ENCODE data around the gene SCN1A. TPM values are rescaled to one million over a fixed set of nuclear protein-coding genes. Genes with fewer than 3 reads are reported as not detected.
A peak's percentile ranks its signal among the peaks of the same experiment; 100 is the strongest.

The SCN1A gene
- polyA plus RNA-seq, 1 of the 3 experiments (the other 2 are of a cell fraction) = not detected

DNA sequence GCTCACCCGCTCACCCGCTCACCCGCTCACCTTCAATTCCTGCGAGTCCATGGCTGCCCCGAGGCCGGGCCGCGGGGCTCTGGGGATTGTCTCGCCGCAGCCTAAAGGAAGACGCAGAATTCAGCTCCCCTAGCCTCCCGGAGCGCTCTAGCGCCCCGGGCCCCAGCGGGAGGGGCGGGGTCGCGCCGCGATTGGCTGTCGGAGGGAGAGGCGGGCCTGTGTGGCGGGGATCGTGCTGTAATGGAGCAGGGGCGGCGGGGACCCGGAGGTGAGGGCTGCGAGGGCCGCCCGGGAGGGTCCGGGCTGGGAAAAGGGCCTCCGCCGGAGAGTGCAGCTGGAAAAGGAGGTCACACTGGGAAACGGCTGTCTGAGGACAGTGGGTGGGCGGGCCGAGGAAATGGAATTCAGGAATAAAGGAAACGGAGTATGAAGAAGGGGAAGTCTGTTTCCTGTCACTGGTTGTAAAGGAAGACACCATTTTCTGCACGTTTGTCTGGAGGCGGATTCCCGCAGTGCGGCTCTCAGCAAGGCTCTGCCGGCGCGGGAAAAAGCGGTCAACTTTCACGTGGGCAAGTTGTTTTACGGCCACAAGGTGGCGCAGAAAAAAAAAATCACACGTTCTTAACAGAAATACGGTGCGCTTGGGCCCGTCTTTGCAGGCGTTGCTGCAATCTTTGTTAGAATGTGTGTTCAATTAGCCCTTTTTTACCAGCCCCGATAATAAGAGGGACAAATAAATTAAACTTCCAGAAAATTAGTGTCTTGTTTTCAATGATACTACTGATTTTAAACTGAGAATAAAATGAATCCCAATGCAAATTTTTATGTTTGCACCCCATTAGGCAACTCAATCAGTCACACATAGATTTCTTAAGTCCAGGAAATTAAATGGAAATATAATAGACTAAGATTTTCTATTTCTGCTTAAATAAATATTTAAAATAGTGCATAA, 173.9 kb downstream of the SCN1A start, which contains the start of gene TTC21B (continued):
- TF ChIP-seq, protein P1, sequence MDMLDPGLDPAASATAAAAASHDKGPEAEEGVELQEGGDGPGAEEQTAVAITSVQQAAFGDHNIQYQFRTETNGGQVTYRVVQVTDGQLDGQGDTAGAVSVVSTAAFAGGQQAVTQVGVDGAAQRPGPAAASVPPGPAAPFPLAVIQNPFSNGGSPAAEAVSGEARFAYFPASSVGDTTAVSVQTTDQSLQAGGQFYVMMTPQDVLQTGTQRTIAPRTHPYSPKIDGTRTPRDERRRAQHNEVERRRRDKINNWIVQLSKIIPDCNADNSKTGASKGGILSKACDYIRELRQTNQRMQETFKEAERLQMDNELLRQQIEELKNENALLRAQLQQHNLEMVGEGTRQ (IDR thresholded peaks at IDR 0.05; ENCODE audit: borderline replicate concordance, low read depth, low read length) = no peak
- TF ChIP-seq POLR2AphosphoS5 (IDR thresholded peaks at IDR 0.05; ENCODE audit: low read depth, low read length) = peak; percentile 71
- TF ChIP-seq CHD2 (IDR thresholded peaks at IDR 0.05; ENCODE audit: low read length, partially characterized antibody) = no peak
- TF ChIP-seq, protein P2, sequence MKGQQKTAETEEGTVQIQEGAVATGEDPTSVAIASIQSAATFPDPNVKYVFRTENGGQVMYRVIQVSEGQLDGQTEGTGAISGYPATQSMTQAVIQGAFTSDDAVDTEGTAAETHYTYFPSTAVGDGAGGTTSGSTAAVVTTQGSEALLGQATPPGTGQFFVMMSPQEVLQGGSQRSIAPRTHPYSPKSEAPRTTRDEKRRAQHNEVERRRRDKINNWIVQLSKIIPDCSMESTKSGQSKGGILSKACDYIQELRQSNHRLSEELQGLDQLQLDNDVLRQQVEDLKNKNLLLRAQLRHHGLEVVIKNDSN (IDR thresholded peaks at IDR 0.05; ENCODE audit: borderline replicate concordance, low read depth) = peak; percentile 10; the same call in 1 of the 2 replicates
- no peak for TF ChIP-seq EZH2phosphoT487 (IDR thresholded peaks at IDR 0.05; ENCODE audit: borderline replicate concordance, low read depth)
- TF ChIP-seq FOXJ3 (CRISPR knock-in tag; IDR thresholded peaks at IDR 0.05) = no peak; the same call in 1 of the 2 replicates
- TF ChIP-seq, protein P3, sequence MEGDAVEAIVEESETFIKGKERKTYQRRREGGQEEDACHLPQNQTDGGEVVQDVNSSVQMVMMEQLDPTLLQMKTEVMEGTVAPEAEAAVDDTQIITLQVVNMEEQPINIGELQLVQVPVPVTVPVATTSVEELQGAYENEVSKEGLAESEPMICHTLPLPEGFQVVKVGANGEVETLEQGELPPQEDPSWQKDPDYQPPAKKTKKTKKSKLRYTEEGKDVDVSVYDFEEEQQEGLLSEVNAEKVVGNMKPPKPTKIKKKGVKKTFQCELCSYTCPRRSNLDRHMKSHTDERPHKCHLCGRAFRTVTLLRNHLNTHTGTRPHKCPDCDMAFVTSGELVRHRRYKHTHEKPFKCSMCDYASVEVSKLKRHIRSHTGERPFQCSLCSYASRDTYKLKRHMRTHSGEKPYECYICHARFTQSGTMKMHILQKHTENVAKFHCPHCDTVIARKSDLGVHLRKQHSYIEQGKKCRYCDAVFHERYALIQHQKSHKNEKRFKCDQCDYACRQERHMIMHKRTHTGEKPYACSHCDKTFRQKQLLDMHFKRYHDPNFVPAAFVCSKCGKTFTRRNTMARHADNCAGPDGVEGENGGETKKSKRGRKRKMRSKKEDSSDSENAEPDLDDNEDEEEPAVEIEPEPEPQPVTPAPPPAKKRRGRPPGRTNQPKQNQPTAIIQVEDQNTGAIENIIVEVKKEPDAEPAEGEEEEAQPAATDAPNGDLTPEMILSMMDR (IDR thresholded peaks at IDR 0.05) = peak; percentile 80
- TF ChIP-seq MEF2A (IDR thresholded peaks at IDR 0.05; ENCODE audit: borderline replicate concordance, low read depth) = no peak

DNA sequence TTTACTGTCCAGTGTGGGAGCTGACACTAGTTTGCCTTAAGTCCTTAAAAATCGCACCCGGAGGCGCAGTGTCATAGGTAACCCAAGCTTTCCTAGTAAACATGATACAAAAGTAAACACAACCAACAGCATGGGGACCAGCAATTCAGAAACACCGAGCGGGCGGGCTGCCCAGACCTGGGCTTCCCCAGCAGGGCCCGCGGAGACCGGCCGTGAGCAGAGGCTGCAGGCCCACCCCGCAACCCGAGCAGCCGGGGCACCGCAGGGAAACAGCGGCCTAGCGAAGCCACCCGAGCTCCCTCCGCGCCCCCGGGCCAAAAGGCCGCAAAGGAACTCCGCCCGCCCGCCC, 174.5 kb downstream of the SCN1A start:
- Histone ChIP-seq H3K9me3 (no peaks in the 10 kb centered on the region), H4K20me1 (ENCODE audit: insufficient read depth) (no peaks in the 10 kb centered on the region), H3K4me3 (ENCODE audit: low read depth in 2 of 2, low read length in 1 of 2) (peak overlapping the region; percentile 71 to 85), H3K27ac (ENCODE audit: low read depth in 2 of 2, low read length in 1 of 2) (peak overlapping the region; percentile 80 to 82), H3F3A (replicated peaks; ENCODE audit: insufficient read depth) (no peaks in the 10 kb centered on the region), H2AFZ (ENCODE audit: low read depth) (peak overlapping the region; percentile 76), H3K4me1 (ENCODE audit: control insufficient read depth in 1 of 2, insufficient read depth in 2 of 2, low read depth in 1 of 2, low read length in 1 of 2) (peaks cover 8% of the 10 kb centered on the region in 2 experiments; a peak in 3 of 4 replicates), H3K27me3 (ENCODE audit: insufficient read depth) (no peaks in the 10 kb centered on the region), H3K9me2 (0 out of 2 replicates have a peak, but pooled peaks cover 3% of the 10 kb centered on the region), H3K36me3 (replicated peaks in 1 of 2; ENCODE audit: control insufficient read depth in 1 of 2, insufficient read depth in 2 of 2, low read length in 1 of 2) (peaks cover 12 to 13% of the 10 kb centered on the region in 2 experiments), H3K79me2 (ENCODE audit: insufficient read depth) (peaks cover 44% of the 10 kb centered on the region), H3K4me2 (peak overlapping the region; percentile 85), H3K9ac (peak overlapping the region; percentile 91)
- WGBS (ENCODE audit: low lambda C conversion rate) = 0% methylated on average over 14 of the region's 24 CpGs
- ChIA-PET POLR2A (interaction anchor here (1.0 kb wide), 1 partner anchor 11 kb away, joined by 3 read pairs; no protein-coding TSS in a partner anchor), CTCF (interaction anchor here (0.6 to 5.3 kb wide), 17 partner anchors 12 to 466 kb away, joined by 3 to 44 read pairs (median 4); partner anchors contain the start of gene SCN1A)
- TF ChIP-seq SIN3A (IDR thresholded peaks at IDR 0.05; ENCODE audit: borderline replicate concordance, low read depth, low read length) (no peak), FOSL2 (IDR thresholded peaks at IDR 0.05; ENCODE audit: borderline replicate concordance, low read depth) (no peak), NRF1 (IDR thresholded peaks at IDR 0.05; ENCODE audit: low read depth, low read length) (no peak), RFX5 (IDR thresholded peaks at IDR 0.05; ENCODE audit: low read length) (no peak), JUND (IDR thresholded peaks at IDR 0.05) (no peak), MEF2A (IDR thresholded peaks at IDR 0.05; ENCODE audit: borderline replicate concordance, low read depth) (no peak), GABPA (IDR thresholded peaks at IDR 0.05; ENCODE audit: low read depth) (no peak), FOXM1 (IDR thresholded peaks at IDR 0.05; ENCODE audit: low read depth) (no peak), ELF1 (IDR thresholded peaks at IDR 0.05) (no peak), TEAD4 (IDR thresholded peaks at IDR 0.05; ENCODE audit: borderline replicate concordance, insufficient read depth) (no peak), GATA2 (CRISPR knock-in tag; IDR thresholded peaks at IDR 0.05) (no peak), RAD21 (IDR thresholded peaks at IDR 0.05; ENCODE audit: low read length) (no peak)
- TF ChIP-seq, protein P2 (IDR thresholded peaks at IDR 0.05; ENCODE audit: borderline replicate concordance, low read depth) = no peak
- TF ChIP-seq, protein P4, sequence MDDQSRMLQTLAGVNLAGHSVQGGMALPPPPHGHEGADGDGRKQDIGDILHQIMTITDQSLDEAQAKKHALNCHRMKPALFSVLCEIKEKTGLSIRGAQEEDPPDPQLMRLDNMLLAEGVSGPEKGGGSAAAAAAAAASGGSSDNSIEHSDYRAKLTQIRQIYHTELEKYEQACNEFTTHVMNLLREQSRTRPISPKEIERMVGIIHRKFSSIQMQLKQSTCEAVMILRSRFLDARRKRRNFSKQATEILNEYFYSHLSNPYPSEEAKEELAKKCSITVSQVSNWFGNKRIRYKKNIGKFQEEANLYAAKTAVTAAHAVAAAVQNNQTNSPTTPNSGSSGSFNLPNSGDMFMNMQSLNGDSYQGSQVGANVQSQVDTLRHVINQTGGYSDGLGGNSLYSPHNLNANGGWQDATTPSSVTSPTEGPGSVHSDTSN (IDR thresholded peaks at IDR 0.05) = no peak
- TF ChIP-seq, protein P5, sequence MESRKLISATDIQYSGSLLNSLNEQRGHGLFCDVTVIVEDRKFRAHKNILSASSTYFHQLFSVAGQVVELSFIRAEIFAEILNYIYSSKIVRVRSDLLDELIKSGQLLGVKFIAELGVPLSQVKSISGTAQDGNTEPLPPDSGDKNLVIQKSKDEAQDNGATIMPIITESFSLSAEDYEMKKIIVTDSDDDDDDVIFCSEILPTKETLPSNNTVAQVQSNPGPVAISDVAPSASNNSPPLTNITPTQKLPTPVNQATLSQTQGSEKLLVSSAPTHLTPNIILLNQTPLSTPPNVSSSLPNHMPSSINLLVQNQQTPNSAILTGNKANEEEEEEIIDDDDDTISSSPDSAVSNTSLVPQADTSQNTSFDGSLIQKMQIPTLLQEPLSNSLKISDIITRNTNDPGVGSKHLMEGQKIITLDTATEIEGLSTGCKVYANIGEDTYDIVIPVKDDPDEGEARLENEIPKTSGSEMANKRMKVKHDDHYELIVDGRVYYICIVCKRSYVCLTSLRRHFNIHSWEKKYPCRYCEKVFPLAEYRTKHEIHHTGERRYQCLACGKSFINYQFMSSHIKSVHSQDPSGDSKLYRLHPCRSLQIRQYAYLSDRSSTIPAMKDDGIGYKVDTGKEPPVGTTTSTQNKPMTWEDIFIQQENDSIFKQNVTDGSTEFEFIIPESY (IDR thresholded peaks at IDR 0.05; ENCODE audit: borderline replicate concordance, low read depth) = no peak
- TF ChIP-seq, protein P1 (IDR thresholded peaks at IDR 0.05; ENCODE audit: borderline replicate concordance, low read depth, low read length) = no peak
- no peak for DNase-seq

All from SK-N-SH (cell line).